Measurements from ENCODE around the gene ZNF576.
"Not testable (repeated sequence)": the region's sequence is repeated elsewhere in the genome, so short reads cannot be mapped to it uniquely, and the experiment has no call there.

Gene ZNF576

DNA sequence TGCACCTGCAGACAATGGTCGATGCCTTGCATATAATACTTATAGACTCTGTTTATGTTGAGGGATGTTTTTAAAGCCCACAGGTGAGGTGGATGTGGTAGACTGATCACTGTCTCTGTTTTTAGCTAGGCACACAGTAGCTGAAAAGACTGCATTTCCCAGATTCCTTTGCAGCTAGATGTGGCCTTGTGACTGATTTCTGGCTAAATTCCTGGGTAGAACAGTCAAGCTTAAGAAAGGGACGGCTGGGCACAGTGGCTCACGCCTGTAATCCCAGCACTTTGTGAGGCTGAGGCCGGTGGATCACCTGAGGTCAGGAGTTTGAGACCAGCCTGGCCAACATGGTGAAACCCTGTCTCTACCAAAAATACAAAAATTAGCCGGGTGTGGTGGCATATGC is 3.9 kb downstream of the ZNF576 start:
- not testable (repeated sequence) for DNase-seq

- DNase-seq, result no peak
These were observed 9.6 kb downstream of the ZNF576 start for GRCh38 chr19:43605875-43606568.

DNA sequence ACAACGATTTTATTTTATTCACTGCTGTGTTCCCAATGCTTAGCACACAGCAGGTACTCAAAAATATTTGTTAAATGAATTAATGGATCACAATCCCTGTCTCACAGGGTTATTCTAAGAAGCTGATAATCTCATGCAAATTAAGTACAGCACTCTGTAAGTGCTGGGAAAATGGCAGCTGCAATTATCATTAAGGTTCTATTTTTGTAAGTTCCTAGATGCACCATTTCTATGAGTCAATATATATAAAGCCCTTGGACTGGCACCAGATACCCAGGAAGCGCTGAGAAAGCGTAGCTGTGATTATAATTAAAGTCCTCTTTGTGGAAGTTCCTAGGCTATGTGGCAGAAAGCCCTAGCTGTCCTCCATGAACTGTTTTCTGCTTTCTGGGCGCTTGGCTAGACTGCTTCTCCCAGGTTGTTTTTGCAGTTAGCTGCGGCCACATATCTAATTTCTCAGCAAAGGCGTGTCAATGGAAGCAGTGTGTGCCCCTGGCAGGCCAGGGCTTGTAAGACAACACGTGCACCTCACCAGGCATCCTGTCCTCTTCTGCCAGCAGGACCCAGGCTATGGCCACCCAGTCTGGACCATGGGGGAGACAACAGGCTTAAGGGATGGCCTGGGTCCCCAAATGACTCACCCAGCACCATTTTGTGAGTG is 10.3 kb downstream of the ZNF576 start:
- no peak for DNase-seq

- no peak for DNase-seq
These were observed 11.1 kb downstream of the ZNF576 start for GRCh38 chr19:43607238-43608205.

DNA sequence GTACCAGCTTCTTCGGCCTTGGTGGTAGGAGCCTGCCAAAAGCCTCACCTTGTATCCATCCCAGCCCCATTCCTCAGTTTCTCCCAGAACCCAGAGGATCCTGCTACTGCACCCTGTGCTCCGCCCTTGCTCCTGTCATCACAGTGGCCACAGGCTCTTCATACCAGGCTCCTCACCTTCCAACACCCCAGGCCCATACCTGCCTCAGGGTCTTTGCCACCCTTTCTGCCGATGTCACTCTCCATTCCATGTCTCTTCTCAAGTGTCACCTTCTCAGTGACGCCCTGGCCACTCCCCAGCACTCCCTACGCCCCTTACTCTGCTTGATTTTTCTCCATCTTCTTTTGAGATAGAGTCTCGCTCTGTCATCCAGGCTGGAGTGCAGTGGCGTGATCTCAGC is 13.5 kb downstream of the ZNF576 start:
- DNase-seq, result no peak

DNA sequence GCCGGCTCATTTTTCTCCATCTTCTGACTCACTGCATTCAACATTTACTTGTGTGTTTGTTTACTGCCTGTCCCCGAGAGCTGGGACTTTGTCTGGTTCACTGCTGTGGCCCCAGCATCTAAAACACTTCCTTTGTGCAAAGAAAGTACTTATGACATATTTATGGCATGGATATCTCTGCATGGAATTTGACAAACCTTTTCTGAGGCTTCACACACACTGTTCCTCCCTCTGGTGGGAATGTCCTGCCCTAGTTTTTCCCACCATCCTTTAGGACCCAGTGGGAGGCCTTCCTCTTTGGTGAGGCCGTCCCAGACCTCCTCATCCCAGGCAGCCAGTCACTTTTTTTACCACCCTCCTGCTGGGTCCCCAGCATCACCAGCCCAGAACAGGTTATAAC is 14.1 kb downstream of the ZNF576 start:
- no peak for DNase-seq

- no peak for DNase-seq
These were observed 15.4 kb downstream of the ZNF576 start, which contains the start of gene SRRM5 for GRCh38 chr19:43611788-43612187. TSS of gene SRRM5 (plus strand) at chr19:43612088. CDS start at chr19:43612122, 34 bp downstream.

DNA sequence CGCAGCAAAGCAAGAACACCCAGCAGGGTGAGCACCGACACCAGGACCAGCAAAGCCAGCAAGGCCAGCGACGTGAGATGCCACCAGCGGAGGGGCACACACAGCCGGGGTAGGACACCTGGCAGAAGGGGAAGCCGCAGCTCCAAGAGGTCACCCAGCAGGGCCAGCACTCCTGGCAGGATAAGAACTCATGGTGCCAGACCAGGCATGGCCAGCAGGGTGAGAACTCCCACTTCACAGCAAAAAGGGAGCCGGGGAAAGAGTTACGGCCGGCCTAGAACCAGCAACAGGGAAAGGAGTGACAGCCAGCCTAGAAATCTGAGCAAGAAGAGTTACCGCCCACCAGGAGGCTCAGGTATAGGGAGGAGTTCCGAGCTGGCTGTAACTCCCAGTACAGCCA is 16.0 kb downstream of the ZNF576 start:
- DNase-seq, result no peak

GRCh38 chr19:43616306-43616705 is 19.9 kb downstream of the ZNF576 start:
- no peak for DNase-seq

DNA sequence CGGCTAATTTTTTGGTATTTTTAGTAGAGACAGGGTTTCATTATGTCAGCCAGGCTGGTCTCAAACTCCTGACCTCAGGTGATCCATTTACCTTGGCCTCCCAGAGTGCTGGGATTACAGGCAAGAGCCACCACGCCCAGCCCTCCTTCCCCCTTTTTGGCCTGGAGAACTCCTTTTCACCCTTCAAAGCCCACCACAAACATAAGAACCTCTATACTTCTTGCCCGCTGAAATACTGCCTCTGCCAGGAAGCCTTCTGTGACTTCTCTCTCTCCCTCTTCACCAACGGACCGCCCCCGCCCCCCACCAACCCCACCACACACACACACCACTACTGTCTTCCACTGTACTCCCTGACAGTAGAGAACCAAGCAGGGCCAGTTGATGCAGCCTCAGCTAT is 20.6 kb downstream of the ZNF576 start:
- DNase-seq, result no peak

- peak in 1 of 2 donors; percentile 56 for DNase-seq
These were observed 22.5 kb downstream of the ZNF576 start for GRCh38 chr19:43618921-43619261.

DNA sequence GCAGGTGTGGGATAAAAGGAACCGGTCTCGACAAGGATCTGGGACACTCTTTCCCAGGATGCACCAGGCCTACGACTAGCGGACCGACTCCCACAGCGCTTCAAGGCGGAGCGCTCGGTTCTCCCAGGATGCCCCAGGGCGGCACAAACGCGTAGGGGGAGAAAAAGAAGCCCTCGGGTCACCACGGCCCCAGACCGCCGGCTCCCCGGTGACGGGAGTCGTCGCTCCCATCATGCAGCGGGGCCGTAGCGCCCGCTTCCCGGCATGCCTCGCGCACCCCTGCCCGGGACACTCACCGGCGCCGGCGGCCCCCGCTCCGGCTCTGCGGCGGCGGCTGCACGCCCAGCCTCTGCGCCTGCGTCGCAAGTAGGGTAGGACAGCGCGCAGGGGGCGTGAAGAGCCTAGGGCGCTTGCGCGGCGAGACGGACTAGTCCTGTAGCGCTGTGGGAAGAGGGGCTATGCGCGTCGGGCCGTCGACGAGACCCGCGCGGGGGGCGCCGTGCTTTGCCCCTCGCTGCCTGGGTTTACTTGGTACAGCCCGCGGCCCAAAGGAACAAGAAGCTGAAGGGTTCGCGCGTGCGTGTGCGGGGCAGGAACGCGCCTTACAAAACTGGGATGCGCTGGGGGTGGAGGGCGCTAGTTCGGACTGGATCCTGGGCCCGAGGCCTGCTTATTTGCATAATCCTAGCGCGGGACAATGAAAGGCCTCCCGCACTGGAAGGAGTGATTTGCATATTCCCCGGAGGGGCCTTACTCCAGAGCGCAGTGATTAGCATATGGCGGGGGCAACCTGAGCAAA is 23.1 kb downstream of the ZNF576 start, which contains the start of gene ZNF428:
Gene ZNF428, minus strand, starts transcription at position 368 of the 799 bp plus-strand sequence. CDS start 5,325 bp downstream, outside the sequence.
- peak; percentile 86 to 90 for DNase-seq

DNA sequence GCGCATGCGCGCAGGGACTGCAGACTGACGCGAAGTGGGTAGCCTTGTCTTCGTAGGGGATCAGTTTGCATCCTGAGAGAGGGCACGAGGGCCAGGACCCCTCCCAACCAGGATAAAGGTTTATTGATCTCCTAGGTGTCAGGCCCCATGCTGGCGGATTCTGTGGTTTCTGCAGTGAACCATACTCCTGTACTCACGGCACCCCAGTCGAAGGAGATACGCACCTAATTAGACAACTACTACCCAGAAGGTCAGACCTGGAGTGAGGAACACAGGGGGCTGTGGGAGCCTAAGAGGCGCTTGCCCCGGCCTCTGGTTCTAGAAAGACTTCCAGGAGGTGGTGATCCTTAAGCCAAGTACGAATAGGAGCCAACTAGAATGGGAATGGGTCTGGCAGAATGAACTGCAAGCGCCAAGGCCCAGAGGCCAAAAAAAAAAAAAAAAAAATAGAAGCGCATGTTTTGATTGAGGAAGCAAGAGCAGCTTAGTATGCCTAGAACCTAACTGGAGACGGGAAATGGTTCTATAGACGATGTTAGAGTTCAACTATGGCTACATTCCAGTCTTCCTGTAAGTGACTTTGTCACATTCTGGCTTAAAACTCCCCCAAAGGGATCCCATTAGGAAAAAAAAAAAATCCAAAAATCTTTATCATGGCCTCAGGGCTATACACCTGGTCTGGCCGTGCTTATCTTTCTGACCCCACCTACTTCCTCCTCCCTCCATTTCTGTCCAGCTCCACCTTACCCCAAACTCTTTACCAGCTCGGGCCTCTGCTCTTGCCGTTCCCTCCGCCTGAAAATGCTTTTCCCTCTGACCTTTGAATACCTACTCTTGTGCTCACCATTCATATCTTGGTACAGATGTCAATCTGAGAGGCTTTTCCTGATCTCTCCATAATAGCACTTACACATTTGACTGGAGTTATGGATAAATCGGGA is 23.9 kb downstream of the ZNF576 start:
- no peak for DNase-seq

DNA sequence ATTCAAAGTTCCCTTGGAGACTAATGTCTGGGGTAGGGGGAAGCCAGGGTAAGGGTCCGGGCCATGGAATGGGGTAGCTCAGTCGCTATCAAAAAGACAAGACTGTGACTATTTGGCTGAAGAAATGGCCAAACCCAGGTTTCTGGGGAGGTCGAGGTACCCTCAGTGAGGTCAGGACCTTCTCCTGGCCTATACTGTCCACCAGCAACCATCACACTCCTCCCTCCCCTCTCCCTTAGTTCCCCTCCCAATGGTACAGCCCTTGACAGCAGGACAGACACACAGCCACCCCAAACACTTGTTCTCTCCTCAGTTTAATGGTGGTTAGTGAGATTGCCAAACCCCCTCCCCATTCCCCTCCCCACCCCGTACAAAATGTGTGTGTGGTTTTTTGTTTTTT is 25.7 kb downstream of the ZNF576 start:
- no peak for DNase-seq

GRCh38 chr19:43622956-43623355 is 26.6 kb downstream of the ZNF576 start:
- no peak for DNase-seq

- DNase-seq, result no peak
These were observed 27.7 kb downstream of the ZNF576 start for GRCh38 chr19:43623889-43624670.

- no peak for DNase-seq
These were observed 28.5 kb downstream of the ZNF576 start for GRCh38 chr19:43624933-43625332.

DNA sequence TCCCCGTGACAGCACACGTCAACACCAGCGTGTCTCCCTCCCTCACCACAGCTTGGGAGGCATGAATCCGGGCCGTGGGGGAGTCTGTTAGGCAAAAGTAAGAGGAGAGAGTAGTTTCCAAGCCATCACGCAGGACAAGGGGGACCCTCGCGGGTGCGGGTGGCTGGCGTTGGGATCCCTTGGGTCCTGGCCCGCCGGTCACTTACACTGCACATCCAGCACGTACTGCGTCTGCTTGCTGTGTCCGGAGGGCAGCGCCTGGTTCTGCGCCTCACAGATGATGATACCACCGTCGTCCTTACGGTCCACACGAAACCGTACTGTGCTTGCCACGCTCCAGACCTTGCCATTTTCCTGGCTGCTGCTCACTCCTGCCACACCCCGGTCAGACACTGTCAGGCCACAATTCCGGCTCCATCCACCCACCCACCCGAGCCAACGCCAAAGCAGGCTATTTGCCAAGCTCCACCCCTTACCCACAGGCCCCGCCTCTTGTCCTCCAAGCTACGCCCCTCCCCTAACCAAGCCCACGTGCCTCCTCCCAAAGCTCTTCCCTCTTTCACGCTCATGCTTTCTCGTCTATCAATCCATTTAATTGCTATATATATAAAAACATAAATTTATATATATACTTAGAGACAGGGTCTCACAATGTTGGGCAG is 29.7 kb downstream of the ZNF576 start:
- DNase-seq, result peak in 1 of 2 donors; percentile 22

GRCh38 chr19:43626838-43627237 is 30.4 kb downstream of the ZNF576 start:
- DNase-seq, result no peak

Measured in hippocampal formation (tissue), 2 donors.